Amniotic epithelial cell (primary cell): Measurements from ENCODE around the gene PTPRG.

Experiments used
- DNase-seq: peaks from one replicate; pipeline ENCODE4 v3.0.0-alpha.2; 2010; ENCODE audit warnings: low read depth

The PTPRG gene

GRCh38 chr3:61589856-61590255, 28.5 kb downstream of the PTPRG start:
- peak; percentile 54 for DNase-seq

GRCh38 chr3:61591300-61591699, 29.9 kb downstream of the PTPRG start:
- DNase-seq: no peak

GRCh38 chr3:61593446-61594029, 32.2 kb downstream of the PTPRG start:
- DNase-seq: no peak

- no peak for DNase-seq
Observed at GRCh38 chr3:61594144-61594963, 33.0 kb downstream of the PTPRG start.

GRCh38 chr3:61594964-61595285, 33.6 kb downstream of the PTPRG start:
- no peak for DNase-seq

- DNase-seq: no peak
Observed at GRCh38 chr3:61595288-61595687, 33.9 kb downstream of the PTPRG start.

GRCh38 chr3:61595826-61596225, 34.5 kb downstream of the PTPRG start:
- no peak for DNase-seq

- no peak for DNase-seq
Observed at GRCh38 chr3:61597906-61598305, 36.5 kb downstream of the PTPRG start.

GRCh38 chr3:61600195-61600594, 38.8 kb downstream of the PTPRG start:
- peak; percentile 21 for DNase-seq

- DNase-seq: peak; percentile 68
Observed at GRCh38 chr3:61601831-61602230, 40.5 kb downstream of the PTPRG start.

- no peak for DNase-seq
Observed at GRCh38 chr3:61602466-61602865, 41.1 kb downstream of the PTPRG start.

GRCh38 chr3:61605589-61606175, 44.3 kb downstream of the PTPRG start:
- no peak for DNase-seq

GRCh38 chr3:61606196-61606595, 44.8 kb downstream of the PTPRG start:
- DNase-seq: no peak

- no peak for DNase-seq
Observed at GRCh38 chr3:61608072-61608471, 46.7 kb downstream of the PTPRG start.

- DNase-seq: no peak
Observed at GRCh38 chr3:61608711-61609110, 47.3 kb downstream of the PTPRG start.

GRCh38 chr3:61610316-61610715, 48.9 kb downstream of the PTPRG start:
- DNase-seq: no peak

- peak; percentile 42 for DNase-seq
Observed at GRCh38 chr3:61612211-61613194, 51.1 kb downstream of the PTPRG start.

- DNase-seq: peak; percentile 33
Observed at GRCh38 chr3:61613666-61614065, 52.3 kb downstream of the PTPRG start.

- no peak for DNase-seq
Observed at GRCh38 chr3:61615643-61616042, 54.3 kb downstream of the PTPRG start.

- no peak for DNase-seq
Observed at GRCh38 chr3:61616586-61616985, 55.2 kb downstream of the PTPRG start.

- no peak for DNase-seq
Observed at GRCh38 chr3:61617041-61617440, 55.7 kb downstream of the PTPRG start.

GRCh38 chr3:61617651-61618050, 56.3 kb downstream of the PTPRG start:
- DNase-seq: no peak
